ENCODE results near the gene FOXK1. TPM values are rescaled to one million over a fixed set of nuclear protein-coding genes. Genes with fewer than 3 reads are reported as not detected.
"Not testable (repeated sequence)": the region's sequence is repeated elsewhere in the genome, so short reads cannot be mapped to it uniquely, and the experiment has no call there.

Gene FOXK1
- total and polyA plus RNA-seq, 7 donors = 1.8 to 47.1 (median 17.1) TPM

DNA sequence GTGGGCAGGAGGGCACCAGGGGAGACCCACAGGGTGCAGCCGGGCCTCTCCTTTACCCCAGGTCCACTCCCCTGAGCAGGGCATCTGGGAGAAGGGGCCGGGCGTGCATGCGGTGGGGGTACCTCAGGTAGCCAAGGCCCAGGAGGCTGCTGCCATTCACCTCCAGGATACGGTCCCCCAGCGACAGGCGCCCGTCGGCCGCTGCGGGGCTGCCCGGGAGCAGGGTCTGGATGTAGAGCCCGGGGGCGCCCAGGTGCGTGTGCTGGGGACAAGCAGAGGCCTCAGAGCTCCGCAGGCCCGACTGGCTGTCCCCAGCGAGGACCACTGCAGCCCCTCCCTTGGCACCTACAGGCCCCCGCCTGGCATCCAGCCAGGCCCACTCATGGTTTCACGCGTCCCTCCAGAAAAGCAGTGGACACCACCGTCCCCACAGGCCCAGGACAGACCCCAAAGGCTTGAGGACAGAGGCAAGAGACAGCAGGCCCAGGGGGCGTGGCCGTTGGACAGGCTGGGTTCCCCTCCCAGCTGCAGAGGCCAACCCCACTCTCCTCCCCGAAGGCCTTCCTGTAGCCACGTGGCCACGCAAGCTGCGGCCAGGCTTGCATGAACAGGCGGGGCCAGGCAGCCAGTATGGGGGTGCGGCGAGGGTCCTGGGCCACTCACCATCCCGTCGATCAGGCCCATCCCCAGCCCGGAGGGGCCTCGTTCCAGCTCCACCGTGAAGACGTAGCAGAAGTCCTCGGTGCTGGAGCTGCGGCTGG lies 117.6 kb downstream of the FOXK1 start:
- WGBS, 2 donors = 65 to 77% methylated on average over 39 of the region's 39 CpGs
- H3K36me3 ChIP-seq = no peaks in the 10 kb centered on the region
- DNase-seq = no peak

DNA sequence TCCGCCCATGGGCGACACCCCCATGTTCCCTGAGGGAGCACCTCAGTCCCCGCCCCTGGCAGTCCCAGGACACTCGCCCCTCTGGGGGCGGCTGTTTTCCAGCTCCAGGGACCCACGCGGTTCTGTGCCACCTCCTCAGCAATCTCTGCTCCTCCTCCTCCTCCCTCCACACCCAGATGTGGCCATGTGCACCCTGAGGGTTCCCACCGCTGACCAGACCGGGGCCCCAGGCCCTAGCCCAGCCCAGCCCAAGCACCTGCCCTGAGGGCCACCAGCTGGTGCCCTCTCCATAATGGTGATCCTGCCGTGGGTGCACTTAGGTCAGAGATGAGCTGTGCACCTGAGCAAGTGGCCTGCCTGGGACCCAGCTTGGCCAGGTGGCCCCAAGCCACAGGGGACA lies 118.4 kb downstream of the FOXK1 start:
- 60 to 85% methylated on average over 10 of the region's 10 CpGs for WGBS, 2 donors
- intact Hi-C loops (cut with DNase I) = no loop called here
- DNase-seq = no peak
- H3K36me3 ChIP-seq = no peaks in the 10 kb centered on the region
- no peak for TF ChIP-seq POLR2A (IDR thresholded peaks at IDR 0.05)
- no peak for TF ChIP-seq EP300 (IDR thresholded peaks at IDR 0.05)
- TF ChIP-seq, protein P1, sequence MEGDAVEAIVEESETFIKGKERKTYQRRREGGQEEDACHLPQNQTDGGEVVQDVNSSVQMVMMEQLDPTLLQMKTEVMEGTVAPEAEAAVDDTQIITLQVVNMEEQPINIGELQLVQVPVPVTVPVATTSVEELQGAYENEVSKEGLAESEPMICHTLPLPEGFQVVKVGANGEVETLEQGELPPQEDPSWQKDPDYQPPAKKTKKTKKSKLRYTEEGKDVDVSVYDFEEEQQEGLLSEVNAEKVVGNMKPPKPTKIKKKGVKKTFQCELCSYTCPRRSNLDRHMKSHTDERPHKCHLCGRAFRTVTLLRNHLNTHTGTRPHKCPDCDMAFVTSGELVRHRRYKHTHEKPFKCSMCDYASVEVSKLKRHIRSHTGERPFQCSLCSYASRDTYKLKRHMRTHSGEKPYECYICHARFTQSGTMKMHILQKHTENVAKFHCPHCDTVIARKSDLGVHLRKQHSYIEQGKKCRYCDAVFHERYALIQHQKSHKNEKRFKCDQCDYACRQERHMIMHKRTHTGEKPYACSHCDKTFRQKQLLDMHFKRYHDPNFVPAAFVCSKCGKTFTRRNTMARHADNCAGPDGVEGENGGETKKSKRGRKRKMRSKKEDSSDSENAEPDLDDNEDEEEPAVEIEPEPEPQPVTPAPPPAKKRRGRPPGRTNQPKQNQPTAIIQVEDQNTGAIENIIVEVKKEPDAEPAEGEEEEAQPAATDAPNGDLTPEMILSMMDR (IDR thresholded peaks at IDR 0.05) = no peak
- TF ChIP-seq POLR2AphosphoS5 (IDR thresholded peaks at IDR 0.05) = no peak
- H3K4me1 ChIP-seq = peaks cover 0 to 6% (median 2%) of the 10 kb centered on the region in 4 donors
- no peaks in the 10 kb centered on the region for H3K9me3 ChIP-seq
- peaks cover 0 to 2% (median under 1%) of the 10 kb centered on the region in 3 donors for H3K27me3 ChIP-seq
- no peak overlapping the region for H3K4me3 ChIP-seq
- H3K27ac ChIP-seq = no peak overlapping the region

More for the DNA sequence above, 117.6 kb downstream of the FOXK1 start:
- TF ChIP-seq, protein P1 (IDR thresholded peaks at IDR 0.05) = no peak
- TF ChIP-seq POLR2AphosphoS5 (IDR thresholded peaks at IDR 0.05) = no peak
- TF ChIP-seq POLR2A (IDR thresholded peaks at IDR 0.05) = no peak
- TF ChIP-seq EP300 (IDR thresholded peaks at IDR 0.05) = no peak
- intact Hi-C loops (cut with DNase I) = loop anchor here (2.0 kb wide), 2 partner anchors 83 to 285 kb away; partner anchors contain the start of gene RADIL
- Histone ChIP-seq H3K4me3 (no peak overlapping the region), H3K27me3 (no peaks in the 10 kb centered on the region), H3K27ac (no peak overlapping the region), H3K9me3 (no peaks in the 10 kb centered on the region), H3K4me1 (peaks cover 0 to 6% (median 2%) of the 10 kb centered on the region in 4 donors)

DNA sequence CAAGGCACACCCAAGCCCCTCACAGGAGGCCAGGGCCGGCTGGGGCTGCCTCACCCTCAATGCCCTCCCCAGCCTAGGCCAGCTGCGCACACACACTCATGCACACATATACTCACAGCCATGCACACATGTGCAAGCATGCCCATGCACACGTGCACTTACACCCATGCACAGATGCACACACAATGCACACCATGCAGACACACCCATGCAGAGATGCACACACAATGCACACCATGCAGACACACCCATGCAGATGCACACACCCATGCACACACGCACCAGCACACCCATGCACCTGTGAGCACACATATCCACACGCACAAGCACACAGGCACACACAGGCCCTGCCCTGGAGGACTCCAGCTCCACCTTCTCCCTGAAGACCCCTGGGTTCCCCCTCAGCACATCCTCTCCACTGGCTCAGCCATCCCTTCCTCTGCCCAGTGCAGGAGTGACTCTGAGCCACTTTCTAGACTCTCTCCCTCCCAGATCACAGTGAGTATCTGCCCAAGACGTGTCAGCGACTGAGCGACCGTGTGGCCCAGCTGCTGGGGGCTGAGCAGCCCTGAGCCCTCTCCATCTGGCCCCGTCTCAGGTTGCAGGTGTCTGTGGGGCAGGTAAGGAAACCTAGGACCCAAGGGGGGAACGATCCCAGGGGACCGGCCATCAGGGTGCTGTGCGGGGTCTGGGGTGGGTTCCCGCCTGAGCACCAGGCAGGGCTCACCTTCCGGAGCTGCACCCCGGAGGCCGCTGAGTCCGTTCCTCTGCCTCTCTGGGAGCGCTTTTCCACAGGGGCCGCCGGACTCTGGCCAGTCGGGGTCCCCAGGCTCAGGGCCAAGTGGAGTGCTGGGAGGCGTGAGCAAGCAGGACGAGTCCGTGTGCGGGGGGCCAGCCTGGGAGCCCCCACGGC lies 119.1 kb downstream of the FOXK1 start:
- no peak for TF ChIP-seq EP300 (IDR thresholded peaks at IDR 0.05)
- no peak for TF ChIP-seq POLR2A (IDR thresholded peaks at IDR 0.05)
- intact Hi-C loops (cut with DNase I) = no loop called here
- H3K27ac ChIP-seq = no peak overlapping the region
- peaks cover 0 to 5% (median 4%) of the 10 kb centered on the region in 3 donors for H3K27me3 ChIP-seq
- peaks cover 0 to 6% (median 2%) of the 10 kb centered on the region in 4 donors for H3K4me1 ChIP-seq
- no peaks in the 10 kb centered on the region for H3K9me3 ChIP-seq
- H3K36me3 ChIP-seq = no peaks in the 10 kb centered on the region
- H3K4me3 ChIP-seq = no peak overlapping the region
- WGBS, 2 donors = 76 to 87% methylated on average over 27 of the region's 27 CpGs
- DNase-seq = no peak

DNA sequence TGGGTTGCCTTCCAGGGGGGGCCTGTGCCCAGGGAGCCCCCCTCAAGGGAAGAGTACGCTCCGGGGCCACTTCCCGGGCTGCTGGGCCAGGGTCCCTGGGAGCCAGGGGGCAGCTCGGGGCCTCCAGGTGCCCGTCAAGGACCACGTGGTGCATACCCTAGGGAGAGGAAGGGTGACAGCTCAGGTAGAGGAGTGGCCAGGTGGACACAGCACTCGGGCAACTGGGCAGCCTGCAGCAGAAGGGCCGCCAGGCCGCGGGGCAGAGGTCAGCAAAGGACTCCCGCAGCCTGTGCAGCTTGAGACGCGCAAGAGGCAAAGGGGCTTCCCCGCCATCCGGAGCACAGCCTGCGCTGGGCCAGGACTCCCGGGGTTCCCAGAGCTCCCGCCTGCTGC lies 119.7 kb downstream of the FOXK1 start:
- WGBS, 2 donors = 64 to 87% methylated on average over 18 of the region's 18 CpGs
- H3K36me3 ChIP-seq = no peaks in the 10 kb centered on the region
- H3K27ac ChIP-seq = no peak overlapping the region
- H3K27me3 ChIP-seq = peaks cover 0 to 5% (median 4%) of the 10 kb centered on the region in 3 donors
- TF ChIP-seq EP300 (IDR thresholded peaks at IDR 0.05) (no peak), POLR2AphosphoS5 (IDR thresholded peaks at IDR 0.05) (no peak), POLR2A (IDR thresholded peaks at IDR 0.05) (no peak)
- TF ChIP-seq, protein P1 (IDR thresholded peaks at IDR 0.05) = no peak
- peaks cover 0 to 6% (median 2%) of the 10 kb centered on the region in 4 donors for H3K4me1 ChIP-seq
- no peak overlapping the region for H3K4me3 ChIP-seq
- H3K9me3 ChIP-seq = no peaks in the 10 kb centered on the region
- intact Hi-C loops (cut with DNase I) = no loop called here
- no peak for DNase-seq

DNA sequence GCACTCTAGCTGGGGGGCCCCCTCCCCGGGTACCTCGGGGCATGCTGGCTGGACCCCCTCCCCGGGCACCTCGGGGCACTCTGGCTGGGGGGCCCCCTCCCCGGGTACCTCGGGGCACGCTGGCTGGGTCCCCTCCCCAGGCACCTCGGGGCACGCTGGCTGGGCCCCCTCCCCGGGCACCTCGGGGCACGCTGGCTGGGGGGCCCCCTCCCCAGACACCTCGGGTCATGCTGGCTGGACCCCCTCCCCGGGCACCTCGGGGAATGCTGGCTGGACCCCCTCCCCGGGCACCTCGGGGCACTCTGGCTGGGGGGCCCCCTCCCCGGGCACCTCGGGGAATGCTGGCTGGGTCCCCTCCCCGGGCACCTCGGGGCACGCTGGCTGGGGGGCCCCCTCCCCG lies 120.5 kb downstream of the FOXK1 start:
- H3K27me3 ChIP-seq; H3K9me3 ChIP-seq; H3K36me3 ChIP-seq; H3K4me3 ChIP-seq; DNase-seq; H3K27ac ChIP-seq; intact Hi-C loops (cut with DNase I); H3K4me1 ChIP-seq: not testable (repeated sequence)
- 85 to 94% methylated on average over 23 of the region's 23 CpGs for WGBS, 2 donors

Data from sigmoid colon (tissue), 7 donors.